K562 (cell line): ENCODE data around the gene DENND2A. TPM values are rescaled to one million over a fixed set of nuclear protein-coding genes. Genes with fewer than 3 reads are reported as not detected.
A peak's percentile ranks its signal among the peaks of the same experiment; 100 is the strongest.

ENCODE experiments used
- COPS2 ChIP-seq: fragments of 450-650 bp; conservative IDR thresholded peaks from 2 replicates; pipeline ENCODE4 v1.6.1; 2016; ENCODE audit warnings: mild to moderate bottlenecking, moderate library complexity
- ETV1 ChIP-seq: fragments of 450-650 bp; conservative IDR thresholded peaks from 2 replicates; pipeline ENCODE4 v1.6.1; 2016; ENCODE audit warnings: missing genetic modification characterization, control low read depth, low read depth, missing compliant biosample characterization
- FOXA1 ChIP-seq: fragments of 450-650 bp; IDR thresholded peaks from 2 replicates; pipeline ENCODE4 v1.6.1; 2016; ENCODE audit warnings: mild to moderate bottlenecking, borderline replicate concordance
- FOXM1 ChIP-seq, 2 experiments: fragments of 450-650 bp in 1 of 2; sonication (generic) in 1 of 2; formaldehyde crosslinking in 1 of 2; IDR thresholded peaks; 2 replicates each; pipeline versions ENCODE4 v1.6.1 to v1.9.0; 2017 to 2022; ENCODE audit warnings: low read depth in 2 of 2, mild to moderate bottlenecking in 2 of 2, missing genetic modification reagents in 1 of 2, moderate library complexity in 1 of 2
- KAT8 ChIP-seq: fragments of 450-650 bp; IDR thresholded peaks from 2 replicates; pipeline ENCODE4 v1.6.1; 2016; ENCODE audit warnings: low read depth, mild to moderate bottlenecking
- KLF16 ChIP-seq: IDR thresholded peaks from 2 replicates; pipeline ENCODE4 v1.6.1; 2016; ENCODE audit warnings: antibody characterized with exemption
- MAFK ChIP-seq: IDR thresholded peaks from 2 replicates; pipeline ENCODE4 v1.6.1; 2011; ENCODE audit warnings: low read length, improper control_type of control experiment
- MTA2 ChIP-seq: fragments of 450-650 bp; IDR thresholded peaks from 2 replicates; pipeline ENCODE4 v1.6.1; 2016; ENCODE audit warnings: low read depth
- NCOR1 ChIP-seq: fragments of 450-650 bp; IDR thresholded peaks from 2 replicates; pipeline ENCODE4 v1.6.1; 2016; ENCODE audit warnings: mild to moderate bottlenecking, moderate library complexity
- NELFE ChIP-seq: IDR thresholded peaks from 2 replicates; pipeline ENCODE4 v1.6.1; 2011; ENCODE audit warnings: mild to moderate bottlenecking; ENCODE audit not compliant: insufficient read depth, insufficient read length
- PHB2 ChIP-seq: fragments of 450-650 bp; IDR thresholded peaks from 2 replicates; pipeline ENCODE4 v1.6.1; 2017; ENCODE audit warnings: low read depth
- POLR3A ChIP-seq: IDR thresholded peaks from 2 replicates; pipeline ENCODE4 v1.6.1; 2011; ENCODE audit warnings: borderline replicate concordance, mild to moderate bottlenecking, moderate library complexity; ENCODE audit not compliant: insufficient read length, insufficient read depth; ENCODE audit errors: extremely low read depth
- RBFOX2 ChIP-seq: fragments of 200-400 bp; formaldehyde crosslinking; IDR thresholded peaks from 2 replicates; pipeline ENCODE4 v1.6.1; 2017; ENCODE audit warnings: low read depth, mild to moderate bottlenecking, low read length, moderate library complexity
- RFX5 ChIP-seq: IDR thresholded peaks from 2 replicates; pipeline ENCODE4 v1.6.1; 2011; ENCODE audit warnings: low read depth, mild to moderate bottlenecking, improper control_type of control experiment, low read length
- SIRT6 ChIP-seq: IDR thresholded peaks from one replicate; pipeline ENCODE4 v1.6.1; 2012; ENCODE audit warnings: low read depth, mild to moderate bottlenecking, control low read depth, inconsistent platforms, low read length, moderate library complexity
- TARDBP ChIP-seq: fragments of 450-650 bp; IDR thresholded peaks from 2 replicates; pipeline ENCODE4 v1.6.1; 2016
- TRIM28 ChIP-seq: fragments of 450-650 bp; IDR thresholded peaks from 2 replicates; pipeline ENCODE4 v1.6.1; 2017
- ZNF347 ChIP-seq: fragments of 450-650 bp; formaldehyde crosslinking; IDR thresholded peaks from 2 replicates; pipeline ENCODE4 v1.4.0; 2020; ENCODE audit warnings: low read depth, mild to moderate bottlenecking, moderate library complexity
- ZNF76 ChIP-seq: fragments of 250-450 bp; sonication (Bioruptor Pico); IDR thresholded peaks from 2 replicates; pipeline ENCODE4 v1.4.0; 2020; ENCODE audit warnings: mild to moderate bottlenecking, moderate library complexity, borderline replicate concordance
- ZSCAN29 ChIP-seq: fragments of 450-650 bp; IDR thresholded peaks from 2 replicates; pipeline ENCODE4 v1.6.1; 2017
- polyA plus RNA-seq, 8 experiments: library from polyadenylated mRNA; depleted of rRNA in 4 of 8; stranded (reverse) in 5 of 8; unstranded in 3 of 8; fragments of >200 nt; fragmentation: Nextera tagmentation in 2 of 8; fragmentation: Illumina TruSeq in 1 of 8; extraction: Ambion mirVana in 2 of 8; extraction: Trizol in 1 of 8; gene quantifications; 2 replicates each; pipeline versions ENCODE4 v1.2.1 to v1.2.3, GENCODE V29; 2011 to 2014; ENCODE audit warnings: inconsistent platforms in 1 of 8, missing spikeins in 1 of 8
- total RNA-seq, 7 experiments: library from RNA; depleted of rRNA in 6 of 7; stranded (reverse); fragments of >200 nt in 6 of 7; fragmentation: Illumina TruSeq in 2 of 7; extraction: Trizol in 2 of 7; gene quantifications; 2 replicates each; pipeline versions ENCODE4 v1.2.1 to v1.2.3, GENCODE V29; 2011 to 2021; ENCODE audit warnings: low replicate concordance in 1 of 7
- TF ChIP-seq, protein P1 (sequence below): sonication (generic); formaldehyde crosslinking; IDR thresholded peaks from 2 replicates; pipeline ENCODE4 v1.8.0; 2022; ENCODE audit warnings: missing genetic modification reagents, mild to moderate bottlenecking, moderate library complexity, borderline replicate concordance
- TF ChIP-seq, protein P2 (sequence below), 2 experiments: fragments of 450-650 bp; IDR thresholded peaks; 2 replicates each; pipeline ENCODE4 v1.6.1; 2016
- TF ChIP-seq, protein P3 (sequence below), 2 experiments: fragments of 450-650 bp in 1 of 2; sonication (generic) in 1 of 2; formaldehyde crosslinking; conservative IDR thresholded peaks; 2 replicates each; pipeline versions ENCODE4 v1.4.0 to v1.8.1; 2020 to 2022; ENCODE audit warnings: mild to moderate bottlenecking in 1 of 2, missing genetic modification reagents in 1 of 2
- TF ChIP-seq, protein P4 (sequence below): sonication (generic); formaldehyde crosslinking; IDR thresholded peaks from 2 replicates; pipeline ENCODE4 v1.8.1; 2023; ENCODE audit warnings: mild to moderate bottlenecking, missing genetic modification reagents

Gene DENND2A
- total and polyA plus RNA-seq, 9 of the 15 experiments (the other 6 are each of a cell fraction or from before 2014, with no cell fraction given): not detected

DNA sequence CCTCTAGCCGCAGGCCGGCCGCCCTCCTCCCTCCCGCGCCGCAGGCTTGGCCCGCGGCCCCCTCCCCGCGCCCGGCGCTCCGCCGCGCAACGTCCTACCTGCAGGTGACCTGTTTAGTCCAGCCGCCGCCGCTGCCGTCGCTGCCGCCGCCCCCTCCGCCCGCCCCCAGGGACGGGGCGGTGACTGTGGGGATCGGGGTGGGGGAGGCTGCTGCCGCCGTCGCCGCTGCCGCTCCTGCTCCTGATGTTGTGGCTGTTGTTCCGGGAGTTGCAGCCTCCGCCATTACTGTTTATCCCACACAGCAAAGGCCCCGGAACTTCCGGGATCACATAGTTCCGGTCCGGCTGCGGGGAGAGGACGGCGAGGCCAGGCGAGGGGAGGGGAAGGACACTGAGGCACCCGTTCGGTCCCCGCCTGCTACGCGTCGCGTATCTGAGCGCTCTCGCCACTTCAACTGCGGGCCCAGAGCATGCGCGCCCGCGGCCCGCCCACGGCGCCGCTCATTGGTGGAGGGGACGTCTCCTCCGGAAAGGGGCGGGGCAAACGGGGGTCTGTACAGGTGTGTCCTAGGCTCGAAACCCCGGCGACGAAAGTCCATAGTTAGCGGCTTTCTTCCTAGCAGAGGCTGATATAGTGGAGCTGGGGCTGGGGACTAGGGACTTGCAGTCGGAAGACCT, 161.4 kb downstream of the DENND2A start, which contains the start of gene MKRN1 (continued):
- TF ChIP-seq POLR3A (no peak), COPS2 (no peak), NCOR1 (peak; percentile 58; the same call in 1 of the 2 replicates), ETV1 (tag) (peak; percentile 95), SIRT6 (no peak), KAT8 (no peak), RFX5 (peak; percentile 18; the same call in 1 of the 2 replicates), ZSCAN29 (no peak), MTA2 (no peak), MAFK (no peak), PHB2 (no peak), ZNF76 (CRISPR knock-in tag) (no peak), TRIM28 (peak; percentile 15; the same call in 1 of the 2 replicates), KLF16 (no peak; the same call in 1 of the 2 replicates), RBFOX2 (peak; percentile 97), FOXA1 (no peak), NELFE (no peak), TARDBP (no peak), FOXM1 (IDR thresholded peaks at IDR 0.05; ENCODE audit: low read depth) (no peak), FOXM1 (CRISPR knock-in tag; IDR thresholded peaks at IDR 0.05; ENCODE audit: low read depth) (peak; percentile 90; the same call in 1 of the 2 replicates), ZNF347 (CRISPR knock-in tag) (no peak)
- TF ChIP-seq, protein P1, sequence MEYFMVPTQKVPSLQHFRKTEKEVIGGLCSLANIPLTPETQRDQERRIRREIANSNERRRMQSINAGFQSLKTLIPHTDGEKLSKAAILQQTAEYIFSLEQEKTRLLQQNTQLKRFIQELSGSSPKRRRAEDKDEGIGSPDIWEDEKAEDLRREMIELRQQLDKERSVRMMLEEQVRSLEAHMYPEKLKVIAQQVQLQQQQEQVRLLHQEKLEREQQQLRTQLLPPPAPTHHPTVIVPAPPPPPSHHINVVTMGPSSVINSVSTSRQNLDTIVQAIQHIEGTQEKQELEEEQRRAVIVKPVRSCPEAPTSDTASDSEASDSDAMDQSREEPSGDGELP: peak; percentile 80
- TF ChIP-seq, protein P2, sequence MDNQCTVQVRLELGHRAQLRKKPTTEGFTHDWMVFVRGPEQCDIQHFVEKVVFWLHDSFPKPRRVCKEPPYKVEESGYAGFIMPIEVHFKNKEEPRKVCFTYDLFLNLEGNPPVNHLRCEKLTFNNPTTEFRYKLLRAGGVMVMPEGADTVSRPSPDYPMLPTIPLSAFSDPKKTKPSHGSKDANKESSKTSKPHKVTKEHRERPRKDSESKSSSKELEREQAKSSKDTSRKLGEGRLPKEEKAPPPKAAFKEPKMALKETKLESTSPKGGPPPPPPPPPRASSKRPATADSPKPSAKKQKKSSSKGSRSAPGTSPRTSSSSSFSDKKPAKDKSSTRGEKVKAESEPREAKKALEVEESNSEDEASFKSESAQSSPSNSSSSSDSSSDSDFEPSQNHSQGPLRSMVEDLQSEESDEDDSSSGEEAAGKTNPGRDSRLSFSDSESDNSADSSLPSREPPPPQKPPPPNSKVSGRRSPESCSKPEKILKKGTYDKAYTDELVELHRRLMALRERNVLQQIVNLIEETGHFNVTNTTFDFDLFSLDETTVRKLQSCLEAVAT (IDR thresholded peaks at IDR 0.05): peak in 1 of 2 experiments; percentile 42; a peak in 1 of 4 replicates
- TF ChIP-seq, protein P3, sequence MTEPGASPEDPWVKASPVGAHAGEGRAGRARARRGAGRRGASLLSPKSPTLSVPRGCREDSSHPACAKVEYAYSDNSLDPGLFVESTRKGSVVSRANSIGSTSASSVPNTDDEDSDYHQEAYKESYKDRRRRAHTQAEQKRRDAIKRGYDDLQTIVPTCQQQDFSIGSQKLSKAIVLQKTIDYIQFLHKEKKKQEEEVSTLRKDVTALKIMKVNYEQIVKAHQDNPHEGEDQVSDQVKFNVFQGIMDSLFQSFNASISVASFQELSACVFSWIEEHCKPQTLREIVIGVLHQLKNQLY (CRISPR knock-in tag; conservative IDR thresholded peaks at IDR 0.05): 0 out of 4 replicates have a peak, but pooled peaks of 1 of the 2 experiments have one; percentile 9
- TF ChIP-seq, protein P4, sequence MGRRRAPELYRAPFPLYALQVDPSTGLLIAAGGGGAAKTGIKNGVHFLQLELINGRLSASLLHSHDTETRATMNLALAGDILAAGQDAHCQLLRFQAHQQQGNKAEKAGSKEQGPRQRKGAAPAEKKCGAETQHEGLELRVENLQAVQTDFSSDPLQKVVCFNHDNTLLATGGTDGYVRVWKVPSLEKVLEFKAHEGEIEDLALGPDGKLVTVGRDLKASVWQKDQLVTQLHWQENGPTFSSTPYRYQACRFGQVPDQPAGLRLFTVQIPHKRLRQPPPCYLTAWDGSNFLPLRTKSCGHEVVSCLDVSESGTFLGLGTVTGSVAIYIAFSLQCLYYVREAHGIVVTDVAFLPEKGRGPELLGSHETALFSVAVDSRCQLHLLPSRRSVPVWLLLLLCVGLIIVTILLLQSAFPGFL (CRISPR knock-in tag): no peak
